Upper lobe of right lung (tissue), 1 donor: ENCODE results near the gene KPNA1. TPM values are rescaled to one million over a fixed set of nuclear protein-coding genes. Genes with fewer than 3 reads are reported as not detected.

Experiments
- ATAC-seq: fragments of 200-7000 bp; cut with Tn5 transposase; one replicate; pipeline ENCODE4 v1.9.1; 2020; ENCODE audit warnings: mild to moderate bottlenecking, moderate library complexity
- DNase-seq: peaks from one replicate; pipeline ENCODE4 v3.0.0-alpha.2; 2020
- H3K27ac ChIP-seq: fragments of 200-600 bp; one replicate; pipeline ENCODE4 v1.8.0; 2022
- H3K27me3 ChIP-seq: fragments of 200-600 bp; one replicate; pipeline ENCODE4 v1.8.0; 2022; ENCODE audit warnings: mild to moderate bottlenecking
- H3K36me3 ChIP-seq: fragments of 200-600 bp; one replicate; pipeline ENCODE4 v1.8.0; 2022
- H3K4me1 ChIP-seq: fragments of 200-600 bp; one replicate; pipeline ENCODE4 v1.8.0; 2022
- H3K4me3 ChIP-seq: fragments of 200-600 bp; one replicate; pipeline ENCODE4 v1.8.0; 2022; ENCODE audit warnings: mild to moderate bottlenecking
- H3K9me3 ChIP-seq: fragments of 200-600 bp; one replicate; pipeline ENCODE4 v1.8.0; 2022
- intact Hi-C: fragments of 100-400 bp; cut with DNase I; formaldehyde crosslinking; loops from one replicate; pipeline ENCODE4 v1.11.0; 2022
- total RNA-seq: library from RNA; stranded (reverse); fragmentation: NEBNext Ultra II Directional; extraction: Animal tissue kit (Norgen Biotek cat#: 25700); gene quantifications from one replicate; pipeline ENCODE4 v1.2.1, GENCODE V29; 2021
- TF ChIP-seq, protein P1 (sequence below): fragments of 200-600 bp; IDR thresholded peaks from one replicate; pipeline ENCODE4 v1.8.0; 2022; ENCODE audit warnings: antibody characterized with exemption
- donor health status: DM: no; HTN: yes; CAD: no; lungs with severe emphysema.

KPNA1 gene
- total RNA-seq, 1 donor from 2014 or later, result 60.4 TPM

DNA sequence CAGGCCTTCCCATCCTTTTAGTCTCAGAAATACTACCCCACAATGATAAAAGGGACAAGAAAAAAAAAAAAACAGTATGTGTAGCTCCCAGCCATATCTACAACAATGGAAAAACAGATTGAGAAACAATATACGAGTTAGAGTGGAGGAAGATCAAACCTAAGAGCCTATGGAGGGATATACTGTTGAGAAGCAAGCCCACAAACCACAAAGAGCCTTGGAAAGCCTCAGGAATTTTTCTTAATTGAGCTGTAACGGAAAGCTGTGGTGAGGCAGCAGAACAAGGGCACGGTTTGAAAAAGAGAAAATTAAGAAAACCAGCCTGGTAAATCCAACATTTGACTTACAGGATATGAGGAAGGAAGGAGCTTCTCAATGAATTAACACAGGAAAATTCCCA, 21.4 kb downstream of the KPNA1 start:
- Histone ChIP-seq H3K36me3 (peaks cover 44% of the 10 kb centered on the region), H3K9me3 (no peaks in the 10 kb centered on the region), H3K27ac (no peak overlapping the region), H3K27me3 (no peaks in the 10 kb centered on the region), H3K4me3 (no peak overlapping the region), H3K4me1 (no peaks in the 10 kb centered on the region)
- DNase-seq, result no peak
- TF ChIP-seq, protein P1, sequence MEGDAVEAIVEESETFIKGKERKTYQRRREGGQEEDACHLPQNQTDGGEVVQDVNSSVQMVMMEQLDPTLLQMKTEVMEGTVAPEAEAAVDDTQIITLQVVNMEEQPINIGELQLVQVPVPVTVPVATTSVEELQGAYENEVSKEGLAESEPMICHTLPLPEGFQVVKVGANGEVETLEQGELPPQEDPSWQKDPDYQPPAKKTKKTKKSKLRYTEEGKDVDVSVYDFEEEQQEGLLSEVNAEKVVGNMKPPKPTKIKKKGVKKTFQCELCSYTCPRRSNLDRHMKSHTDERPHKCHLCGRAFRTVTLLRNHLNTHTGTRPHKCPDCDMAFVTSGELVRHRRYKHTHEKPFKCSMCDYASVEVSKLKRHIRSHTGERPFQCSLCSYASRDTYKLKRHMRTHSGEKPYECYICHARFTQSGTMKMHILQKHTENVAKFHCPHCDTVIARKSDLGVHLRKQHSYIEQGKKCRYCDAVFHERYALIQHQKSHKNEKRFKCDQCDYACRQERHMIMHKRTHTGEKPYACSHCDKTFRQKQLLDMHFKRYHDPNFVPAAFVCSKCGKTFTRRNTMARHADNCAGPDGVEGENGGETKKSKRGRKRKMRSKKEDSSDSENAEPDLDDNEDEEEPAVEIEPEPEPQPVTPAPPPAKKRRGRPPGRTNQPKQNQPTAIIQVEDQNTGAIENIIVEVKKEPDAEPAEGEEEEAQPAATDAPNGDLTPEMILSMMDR, result no peak
- intact Hi-C loops, result no loop called here
- no peak for ATAC-seq

DNA sequence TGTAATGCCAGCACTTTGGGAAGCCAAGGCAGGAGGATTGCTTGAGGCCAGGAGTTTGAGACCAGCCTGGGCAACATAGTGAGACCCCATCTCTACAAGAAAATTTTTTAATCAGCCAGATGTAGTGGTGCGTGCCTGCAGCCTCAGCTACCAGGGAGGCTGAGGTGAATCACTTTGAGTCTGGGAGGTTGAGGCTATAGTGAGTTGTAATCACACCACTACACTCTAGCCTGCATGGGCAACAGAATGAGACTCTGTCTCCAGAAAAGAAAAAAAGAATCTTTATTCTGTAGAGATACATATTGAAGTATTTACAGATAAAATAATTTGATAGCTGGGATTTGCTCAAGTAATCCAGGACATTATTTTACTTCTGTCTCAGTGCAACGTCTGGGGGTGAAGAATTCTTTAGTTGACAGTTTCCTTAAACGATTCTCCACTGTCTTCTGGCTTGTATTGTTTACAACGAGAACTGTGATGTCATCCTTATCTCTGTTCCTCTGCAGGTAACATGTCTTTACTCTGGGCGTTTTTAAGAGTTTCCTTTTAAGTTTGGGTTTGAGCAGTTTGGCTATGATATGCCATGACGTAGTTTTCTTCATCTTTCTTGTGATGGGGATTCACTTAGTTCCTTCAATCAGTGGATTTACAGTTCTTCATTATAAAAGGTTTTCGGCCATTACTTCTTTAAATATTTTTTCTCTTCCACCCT, 26.3 kb downstream of the KPNA1 start:
- intact Hi-C loops, result no loop called here
- H3K36me3 ChIP-seq, result peaks cover 19% of the 10 kb centered on the region
- no peaks in the 10 kb centered on the region for H3K27me3 ChIP-seq
- DNase-seq, result no peak
- TF ChIP-seq, protein P1, result no peak
- H3K9me3 ChIP-seq, result no peaks in the 10 kb centered on the region
- no peaks in the 10 kb centered on the region for H3K4me1 ChIP-seq
- H3K27ac ChIP-seq, result no peak overlapping the region
- H3K4me3 ChIP-seq, result no peak overlapping the region
- ATAC-seq, result no peak

DNA sequence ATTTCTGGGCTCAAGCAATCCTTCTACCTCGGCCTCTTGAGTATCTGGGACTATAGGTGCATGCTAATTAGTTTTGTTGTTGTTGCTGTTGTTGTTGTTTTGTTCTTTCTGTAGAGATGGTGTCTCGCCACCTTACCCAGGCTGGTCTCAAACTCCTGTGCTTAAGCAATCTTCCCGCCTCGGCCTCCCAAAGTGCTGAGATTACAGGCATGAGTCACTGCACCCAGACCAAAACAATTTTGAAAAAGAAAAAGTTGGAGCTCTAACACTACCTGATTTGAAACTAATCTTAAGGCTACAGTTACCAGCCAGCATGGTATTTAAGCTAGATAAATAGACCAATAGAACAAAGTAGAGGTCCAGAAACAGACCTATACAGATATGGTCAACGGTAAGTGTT, 29.8 kb downstream of the KPNA1 start:
- Histone ChIP-seq H3K36me3 (no peaks in the 10 kb centered on the region), H3K9me3 (no peaks in the 10 kb centered on the region), H3K27me3 (no peaks in the 10 kb centered on the region), H3K4me3 (no peak overlapping the region), H3K4me1 (peaks cover 5% of the 10 kb centered on the region), H3K27ac (no peak overlapping the region)
- TF ChIP-seq, protein P1, result no peak
- ATAC-seq (no peak), DNase-seq (no peak)
- intact Hi-C loops, result no loop called here

DNA sequence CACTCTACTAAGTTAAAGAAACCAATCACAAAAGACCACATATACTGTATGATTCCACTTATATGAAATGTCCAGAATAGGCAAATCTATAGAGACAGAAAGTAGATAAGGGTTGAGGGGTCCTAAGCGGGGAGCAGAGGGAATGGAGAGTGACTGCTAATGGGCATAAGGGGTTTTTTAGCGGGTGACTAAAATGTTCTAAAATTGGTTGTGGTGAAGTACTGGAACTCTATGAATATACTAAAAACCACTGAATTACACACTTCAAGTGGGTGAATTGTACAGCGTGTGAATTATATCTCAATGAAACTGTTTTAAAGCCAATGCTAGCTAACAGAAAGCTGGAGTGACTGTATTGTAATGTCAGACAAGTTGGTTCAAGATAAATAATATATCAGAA, 33.3 kb downstream of the KPNA1 start:
- no peaks in the 10 kb centered on the region for H3K27me3 ChIP-seq
- H3K4me1 ChIP-seq, result peaks cover 5% of the 10 kb centered on the region
- no peaks in the 10 kb centered on the region for H3K36me3 ChIP-seq
- H3K9me3 ChIP-seq, result no peaks in the 10 kb centered on the region
- intact Hi-C loops, result no loop called here
- DNase-seq (no peak), ATAC-seq (no peak)
- no peak overlapping the region for H3K4me3 ChIP-seq
- TF ChIP-seq, protein P1, result no peak
- no peak overlapping the region for H3K27ac ChIP-seq

DNA sequence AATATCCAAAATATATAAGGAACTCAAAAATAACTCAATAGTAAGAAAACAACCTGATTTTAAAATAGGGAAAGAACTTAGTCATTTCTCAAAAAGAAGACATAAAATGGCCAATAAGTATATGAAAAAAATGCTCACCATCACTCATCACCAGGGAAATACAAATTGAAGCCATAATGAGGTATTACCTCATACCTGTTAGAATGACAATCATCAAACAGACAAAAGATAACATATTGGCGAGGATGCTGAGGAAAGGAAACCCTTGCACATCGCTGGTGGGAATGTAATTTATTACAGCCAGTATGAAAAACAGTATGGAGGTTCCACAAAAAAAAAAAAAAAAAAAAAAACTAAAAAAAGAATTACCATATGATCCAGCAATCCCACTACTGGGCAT, 38.2 kb downstream of the KPNA1 start:
- intact Hi-C loops, result no loop called here
- DNase-seq, result no peak
- no peaks in the 10 kb centered on the region for H3K36me3 ChIP-seq
- H3K27ac ChIP-seq, result no peak overlapping the region
- TF ChIP-seq, protein P1, result no peak
- no peaks in the 10 kb centered on the region for H3K27me3 ChIP-seq
- peaks cover 7% of the 10 kb centered on the region for H3K4me1 ChIP-seq
- no peak overlapping the region for H3K4me3 ChIP-seq
- H3K9me3 ChIP-seq, result no peaks in the 10 kb centered on the region
- ATAC-seq, result no peak

DNA sequence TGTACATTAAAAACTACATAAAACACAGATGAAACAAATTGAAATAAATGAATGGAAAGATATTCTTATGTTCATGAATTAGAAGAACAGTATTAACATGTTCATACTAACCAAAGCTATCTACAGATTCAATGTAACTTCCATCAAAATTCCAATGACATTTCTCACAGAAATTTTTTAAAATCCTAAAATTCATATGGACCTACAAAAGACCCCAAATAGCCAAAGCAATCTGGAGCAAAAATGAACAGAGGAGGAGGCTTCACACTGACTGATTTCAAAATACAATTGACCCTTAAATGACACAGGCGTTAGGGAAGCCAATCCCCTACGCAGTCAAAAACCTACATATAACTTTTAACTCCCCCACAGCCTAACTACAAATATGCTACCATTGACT, 39.4 kb downstream of the KPNA1 start:
- Histone ChIP-seq H3K36me3 (no peaks in the 10 kb centered on the region), H3K27ac (no peak overlapping the region), H3K4me3 (no peak overlapping the region), H3K9me3 (no peaks in the 10 kb centered on the region), H3K4me1 (peaks cover 7% of the 10 kb centered on the region), H3K27me3 (no peaks in the 10 kb centered on the region)
- ATAC-seq (no peak), DNase-seq (no peak)
- intact Hi-C loops, result no loop called here
- TF ChIP-seq, protein P1, result no peak
